ENCODE results near the gene ZCCHC9. TPM values are rescaled to one million over a fixed set of nuclear protein-coding genes. Genes with fewer than 3 reads are reported as not detected.

Gene ZCCHC9
- polyA plus RNA-seq, 1 donor from 2014 or later = 31.8 TPM

- Histone ChIP-seq H3K27me3 (ENCODE audit: insufficient read depth, low read depth, low read length) (no peaks in the 10 kb centered on the region), H3K9me2 (ENCODE audit: insufficient read depth, low read length) (no peaks in the 10 kb centered on the region), H3K79me2 (replicated peaks; ENCODE audit: insufficient read depth, low read length) (no peaks in the 10 kb centered on the region), H3K27ac (ENCODE audit: low read length) (no peak overlapping the region), H3F3A (ENCODE audit: insufficient read depth, low read length, poor library complexity, severe bottlenecking) (no peaks in the 10 kb centered on the region), H2AFZ (ENCODE audit: low read depth, low read length) (no peak overlapping the region), H3K36me3 (ENCODE audit: insufficient read depth, low read length) (no peaks in the 10 kb centered on the region), H3K9me3 (ENCODE audit: low read length) (no peaks in the 10 kb centered on the region), H3K4me2 (ENCODE audit: low read length) (no peak overlapping the region), H3K4me3 (ENCODE audit: low read length) (no peak overlapping the region), H3K9ac (ENCODE audit: low read length) (no peak overlapping the region), H4K20me1 (ENCODE audit: insufficient read depth) (no peaks in the 10 kb centered on the region)
- no peak for TF ChIP-seq SMC3 (conservative IDR thresholded peaks at IDR 0.05; ENCODE audit: poor library complexity)
- TF ChIP-seq, protein P1, sequence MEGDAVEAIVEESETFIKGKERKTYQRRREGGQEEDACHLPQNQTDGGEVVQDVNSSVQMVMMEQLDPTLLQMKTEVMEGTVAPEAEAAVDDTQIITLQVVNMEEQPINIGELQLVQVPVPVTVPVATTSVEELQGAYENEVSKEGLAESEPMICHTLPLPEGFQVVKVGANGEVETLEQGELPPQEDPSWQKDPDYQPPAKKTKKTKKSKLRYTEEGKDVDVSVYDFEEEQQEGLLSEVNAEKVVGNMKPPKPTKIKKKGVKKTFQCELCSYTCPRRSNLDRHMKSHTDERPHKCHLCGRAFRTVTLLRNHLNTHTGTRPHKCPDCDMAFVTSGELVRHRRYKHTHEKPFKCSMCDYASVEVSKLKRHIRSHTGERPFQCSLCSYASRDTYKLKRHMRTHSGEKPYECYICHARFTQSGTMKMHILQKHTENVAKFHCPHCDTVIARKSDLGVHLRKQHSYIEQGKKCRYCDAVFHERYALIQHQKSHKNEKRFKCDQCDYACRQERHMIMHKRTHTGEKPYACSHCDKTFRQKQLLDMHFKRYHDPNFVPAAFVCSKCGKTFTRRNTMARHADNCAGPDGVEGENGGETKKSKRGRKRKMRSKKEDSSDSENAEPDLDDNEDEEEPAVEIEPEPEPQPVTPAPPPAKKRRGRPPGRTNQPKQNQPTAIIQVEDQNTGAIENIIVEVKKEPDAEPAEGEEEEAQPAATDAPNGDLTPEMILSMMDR (IDR thresholded peaks at IDR 0.05; ENCODE audit: poor library complexity, severe bottlenecking) = no peak
- TF ChIP-seq, protein P2, sequence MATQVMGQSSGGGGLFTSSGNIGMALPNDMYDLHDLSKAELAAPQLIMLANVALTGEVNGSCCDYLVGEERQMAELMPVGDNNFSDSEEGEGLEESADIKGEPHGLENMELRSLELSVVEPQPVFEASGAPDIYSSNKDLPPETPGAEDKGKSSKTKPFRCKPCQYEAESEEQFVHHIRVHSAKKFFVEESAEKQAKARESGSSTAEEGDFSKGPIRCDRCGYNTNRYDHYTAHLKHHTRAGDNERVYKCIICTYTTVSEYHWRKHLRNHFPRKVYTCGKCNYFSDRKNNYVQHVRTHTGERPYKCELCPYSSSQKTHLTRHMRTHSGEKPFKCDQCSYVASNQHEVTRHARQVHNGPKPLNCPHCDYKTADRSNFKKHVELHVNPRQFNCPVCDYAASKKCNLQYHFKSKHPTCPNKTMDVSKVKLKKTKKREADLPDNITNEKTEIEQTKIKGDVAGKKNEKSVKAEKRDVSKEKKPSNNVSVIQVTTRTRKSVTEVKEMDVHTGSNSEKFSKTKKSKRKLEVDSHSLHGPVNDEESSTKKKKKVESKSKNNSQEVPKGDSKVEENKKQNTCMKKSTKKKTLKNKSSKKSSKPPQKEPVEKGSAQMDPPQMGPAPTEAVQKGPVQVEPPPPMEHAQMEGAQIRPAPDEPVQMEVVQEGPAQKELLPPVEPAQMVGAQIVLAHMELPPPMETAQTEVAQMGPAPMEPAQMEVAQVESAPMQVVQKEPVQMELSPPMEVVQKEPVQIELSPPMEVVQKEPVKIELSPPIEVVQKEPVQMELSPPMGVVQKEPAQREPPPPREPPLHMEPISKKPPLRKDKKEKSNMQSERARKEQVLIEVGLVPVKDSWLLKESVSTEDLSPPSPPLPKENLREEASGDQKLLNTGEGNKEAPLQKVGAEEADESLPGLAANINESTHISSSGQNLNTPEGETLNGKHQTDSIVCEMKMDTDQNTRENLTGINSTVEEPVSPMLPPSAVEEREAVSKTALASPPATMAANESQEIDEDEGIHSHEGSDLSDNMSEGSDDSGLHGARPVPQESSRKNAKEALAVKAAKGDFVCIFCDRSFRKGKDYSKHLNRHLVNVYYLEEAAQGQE (IDR thresholded peaks at IDR 0.05; ENCODE audit: borderline replicate concordance) = no peak
- no peak for TF ChIP-seq MXI1 (conservative IDR thresholded peaks at IDR 0.05; ENCODE audit: poor library complexity, severe bottlenecking)
- no peak for TF ChIP-seq EP300 (conservative IDR thresholded peaks at IDR 0.05; ENCODE audit: poor library complexity, severe bottlenecking)
- no peak for TF ChIP-seq TAF1 (IDR thresholded peaks at IDR 0.05; ENCODE audit: low read depth)
- TF ChIP-seq POLR2AphosphoS5 (IDR thresholded peaks at IDR 0.05) = no peak
- TF ChIP-seq EZH2 (IDR thresholded peaks at IDR 0.05; ENCODE audit: borderline replicate concordance, insufficient read depth, low read length, poor library complexity, severe bottlenecking) = no peak
- no peak for TF ChIP-seq RAD21 (conservative IDR thresholded peaks at IDR 0.05)
Observed at GRCh38 chr5:81355291-81356251, 54.2 kb downstream of the ZCCHC9 start.

DNA sequence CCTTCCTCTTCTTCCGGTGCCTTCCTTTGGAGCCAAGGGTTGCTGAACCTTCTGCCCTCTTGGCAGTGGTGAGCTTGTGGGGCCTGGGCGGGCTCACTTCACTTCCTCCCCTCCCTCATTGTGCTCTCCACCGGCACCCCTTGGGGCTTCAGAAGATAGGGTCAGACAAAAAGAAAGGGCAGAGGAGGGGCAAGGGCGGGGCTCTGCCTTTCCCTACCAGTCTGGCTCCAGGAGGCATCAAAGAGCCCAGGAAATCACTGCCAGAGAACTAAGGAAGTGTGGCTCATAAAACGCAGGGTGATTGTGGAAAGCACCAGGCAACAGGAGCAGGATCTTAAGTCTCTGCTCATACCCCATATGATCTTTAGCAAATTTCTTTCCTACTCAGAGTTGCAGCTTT is 57.7 kb downstream of the ZCCHC9 start:
- Histone ChIP-seq H3K79me2 (replicated peaks; ENCODE audit: insufficient read depth, low read length) (no peaks in the 10 kb centered on the region), H3K36me3 (ENCODE audit: insufficient read depth, low read length) (no peaks in the 10 kb centered on the region), H3K27ac (ENCODE audit: low read length) (no peak overlapping the region), H3K27me3 (ENCODE audit: insufficient read depth, low read depth, low read length) (no peaks in the 10 kb centered on the region), H2AFZ (ENCODE audit: low read depth, low read length) (no peak overlapping the region), H3K9me3 (ENCODE audit: low read length) (no peaks in the 10 kb centered on the region), H3K9ac (ENCODE audit: low read length) (no peak overlapping the region), H3K4me3 (ENCODE audit: low read length) (no peak overlapping the region), H3K4me2 (ENCODE audit: low read length) (no peak overlapping the region), H4K20me1 (ENCODE audit: insufficient read depth) (no peaks in the 10 kb centered on the region), H3K9me2 (ENCODE audit: insufficient read depth, low read length) (no peaks in the 10 kb centered on the region), H3F3A (ENCODE audit: insufficient read depth, low read length, poor library complexity, severe bottlenecking) (no peaks in the 10 kb centered on the region)
- TF ChIP-seq TAF1 (IDR thresholded peaks at IDR 0.05; ENCODE audit: low read depth) (no peak), POLR2AphosphoS5 (IDR thresholded peaks at IDR 0.05) (no peak), SMC3 (conservative IDR thresholded peaks at IDR 0.05; ENCODE audit: poor library complexity) (no peak), MXI1 (conservative IDR thresholded peaks at IDR 0.05; ENCODE audit: poor library complexity, severe bottlenecking) (no peak), RAD21 (conservative IDR thresholded peaks at IDR 0.05) (no peak), EZH2 (IDR thresholded peaks at IDR 0.05; ENCODE audit: borderline replicate concordance, insufficient read depth, low read length, poor library complexity, severe bottlenecking) (no peak), EP300 (conservative IDR thresholded peaks at IDR 0.05; ENCODE audit: poor library complexity, severe bottlenecking) (no peak)
- TF ChIP-seq, protein P1 (IDR thresholded peaks at IDR 0.05; ENCODE audit: poor library complexity, severe bottlenecking) = no peak
- TF ChIP-seq, protein P2 (IDR thresholded peaks at IDR 0.05; ENCODE audit: borderline replicate concordance) = no peak

Data from neural cell (in vitro differentiated cells).